LNCAP (cell line): Measurements from ENCODE around the gene YY2.

Experiments used
- CTCF ChIP-seq: fragments of 450-650 bp; IDR thresholded peaks from 2 replicates; pipeline ENCODE4 v1.5.1; 2017; ENCODE audit warnings: mild to moderate bottlenecking

YY2 gene

GRCh38 chrX:21847342-21847741 lies 8.4 kb upstream of the YY2 start:
- no peak for TF ChIP-seq CTCF

- TF ChIP-seq CTCF: no peak
Measured at GRCh38 chrX:21853578-21853977, 2.2 kb upstream of the YY2 start.

GRCh38 chrX:21856504-21856903 lies 717 bp downstream of the YY2 start:
- TF ChIP-seq CTCF: no peak

DNA sequence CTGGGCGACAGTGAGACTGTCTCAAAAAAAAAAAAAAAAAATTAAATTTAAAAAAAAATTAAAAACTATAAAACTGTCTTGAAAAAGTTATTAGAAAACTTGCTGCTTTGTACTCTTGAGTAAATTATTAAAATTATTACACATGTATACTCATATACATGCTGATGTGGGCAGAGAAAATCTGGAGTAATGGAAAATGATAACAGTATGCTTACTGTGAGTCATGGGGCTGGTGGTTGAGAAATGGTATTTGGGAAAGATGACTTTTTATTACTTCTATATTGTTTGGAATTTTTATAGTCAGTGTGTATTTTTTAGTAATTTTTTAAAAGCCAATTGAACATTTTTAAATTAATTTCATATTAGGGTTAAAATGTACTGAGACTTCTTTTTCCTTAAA lies 7.5 kb downstream of the YY2 start:
- TF ChIP-seq CTCF: no peak

DNA sequence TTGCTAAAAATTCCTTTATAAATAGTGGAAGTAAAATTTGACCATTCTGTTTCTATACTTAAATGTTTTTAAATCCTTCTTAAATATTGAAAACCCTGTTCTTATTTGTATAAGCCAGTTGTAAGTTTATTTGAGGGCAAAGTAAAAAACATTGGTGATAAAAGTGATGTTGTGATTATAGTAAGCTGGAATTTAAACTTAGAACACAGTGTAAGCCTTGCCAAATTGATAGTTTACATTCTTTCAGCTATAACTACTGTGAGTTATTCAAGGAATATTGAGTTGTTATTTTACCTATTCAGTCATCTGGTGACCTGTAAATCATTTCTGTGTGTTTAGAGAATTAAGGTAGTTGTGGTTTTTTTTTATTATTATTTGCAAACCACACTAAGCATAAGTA lies 9.6 kb downstream of the YY2 start:
- TF ChIP-seq CTCF: no peak

DNA sequence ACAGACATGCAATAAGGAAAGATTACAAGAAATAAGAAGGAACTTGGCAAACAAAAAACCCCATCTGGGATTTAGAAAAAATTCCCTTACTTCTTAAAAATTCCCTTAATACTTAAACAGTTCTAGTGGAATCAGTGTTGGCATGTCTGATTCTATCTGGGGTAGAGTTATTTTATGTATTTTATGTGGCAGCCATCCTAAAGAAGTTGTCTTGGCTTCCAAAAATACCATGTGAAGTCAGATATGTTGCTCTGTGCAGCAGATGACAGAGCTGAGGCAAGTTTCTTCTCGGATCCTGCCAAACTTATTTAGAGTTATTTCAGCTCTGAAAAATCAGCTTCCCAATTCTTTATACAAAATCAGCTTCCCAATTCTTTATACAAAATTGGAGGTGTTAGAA lies 14.7 kb downstream of the YY2 start:
- TF ChIP-seq CTCF: no peak

DNA sequence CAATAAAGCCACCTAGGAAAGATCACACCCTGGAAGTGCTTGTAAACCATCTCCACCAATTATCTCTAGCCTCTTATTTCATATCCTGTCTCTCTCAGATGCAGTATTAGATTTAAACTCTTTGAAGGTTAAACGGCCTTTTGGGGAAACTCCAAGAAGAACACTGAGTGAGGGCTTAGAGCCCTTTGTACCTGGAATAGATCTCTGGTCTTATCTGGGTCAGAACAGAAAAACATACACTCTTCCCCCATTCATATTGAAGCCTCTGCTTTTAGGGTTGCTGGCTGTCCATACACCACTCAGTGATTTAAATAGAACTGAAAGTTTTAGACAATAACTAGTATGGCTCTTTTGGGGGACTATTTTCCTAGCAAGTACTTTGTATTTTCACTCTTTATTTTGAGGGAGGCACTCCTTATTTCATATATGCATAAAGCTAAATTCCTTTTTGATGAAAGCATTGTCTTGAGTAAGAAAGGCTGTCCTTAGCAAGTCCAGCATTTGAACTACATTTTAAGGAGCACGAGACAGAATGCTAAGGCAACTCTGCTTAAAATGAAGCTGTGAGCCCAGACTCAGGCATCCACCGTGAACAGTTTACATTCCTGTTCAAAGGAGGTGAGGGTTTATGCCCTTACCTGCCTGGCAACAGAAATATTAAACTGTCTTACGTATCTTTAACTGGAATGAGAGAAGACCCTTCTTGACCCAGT lies 17.4 kb downstream of the YY2 start:
- no peak for TF ChIP-seq CTCF

- TF ChIP-seq CTCF: no peak
Measured at GRCh38 chrX:21875013-21875412, 19.2 kb downstream of the YY2 start.
